Measurements from ENCODE around the gene VEGFA.

GRCh38 chr6:43736211-43736786 is 33.7 kb upstream of the VEGFA start:
- TF ChIP-seq CTCF (conservative IDR thresholded peaks at IDR 0.05) (no peak), ZFX (IDR thresholded peaks at IDR 0.05) (no peak)
